Activated naive CD4-positive, alpha-beta T cell treated with anti-CD3 and anti-CD28 coated beads, Interleukin-2, amount 50 U/mL, for 24 hours (primary cell): ENCODE results near the gene PDE6B.

Experiments used
- H3K27ac Mint-ChIP-seq: one replicate; pipeline ENCODE4 v1.8.0; 2021; ENCODE audit warnings: mild to moderate bottlenecking, mixed read lengths
- H3K27me3 Mint-ChIP-seq: one replicate; pipeline ENCODE4 v1.8.0; 2021; ENCODE audit warnings: mixed read lengths
- H3K36me3 Mint-ChIP-seq: one replicate; pipeline ENCODE4 v1.8.0; 2021; ENCODE audit warnings: mixed read lengths
- H3K4me1 Mint-ChIP-seq: one replicate; pipeline ENCODE4 v1.8.0; 2021; ENCODE audit warnings: mixed read lengths
- H3K4me3 Mint-ChIP-seq: one replicate; pipeline ENCODE4 v1.8.0; 2021; ENCODE audit warnings: mild to moderate bottlenecking, mixed read lengths
- H3K9me3 Mint-ChIP-seq: one replicate; pipeline ENCODE4 v1.8.0; 2021; ENCODE audit warnings: mixed read lengths

The PDE6B gene

GRCh38 chr4:717601-718320 is 92.4 kb downstream of the PDE6B start:
- Mint-ChIP-seq H3K9me3 (no peaks in the 10 kb centered on the region), H3K4me3 (no peak overlapping the region), H3K36me3 (no peaks in the 10 kb centered on the region), H3K27me3 (no peaks in the 10 kb centered on the region), H3K27ac (no peak overlapping the region), H3K4me1 (peaks cover 24% of the 10 kb centered on the region)

- H3K4me3 Mint-ChIP-seq = no peak overlapping the region
- H3K27ac Mint-ChIP-seq = no peak overlapping the region
- H3K36me3 Mint-ChIP-seq = no peaks in the 10 kb centered on the region
- peaks cover 24% of the 10 kb centered on the region for H3K4me1 Mint-ChIP-seq
- no peaks in the 10 kb centered on the region for H3K9me3 Mint-ChIP-seq
- H3K27me3 Mint-ChIP-seq = no peaks in the 10 kb centered on the region
These were observed 93.1 kb downstream of the PDE6B start for GRCh38 chr4:718460-718859.
